Osteoblast (primary cell): Measurements from ENCODE around the gene LRRC70. TPM values are rescaled to one million over a fixed set of nuclear protein-coding genes. Genes with fewer than 3 reads are reported as not detected.

ENCODE experiments used
- DNase-seq: peaks from one replicate; pipeline ENCODE4 v3.0.0; 2011; ENCODE audit warnings: low spot score, mixed read lengths; ENCODE audit not compliant: insufficient read length; ENCODE audit errors: missing footprints
- H2AFZ ChIP-seq: 2 replicates; pipeline ENCODE4 v1.6.0; 2011; ENCODE audit warnings: mild to moderate bottlenecking, low read length
- H3K27ac ChIP-seq: 2 replicates; pipeline ENCODE4 v1.5.1; 2011; ENCODE audit warnings: mild to moderate bottlenecking, low read depth, low read length, moderate library complexity
- H3K27me3 ChIP-seq: 2 replicates; pipeline ENCODE4 v1.6.0; 2012; ENCODE audit warnings: mild to moderate bottlenecking, control low read depth, inconsistent platforms, low read length, moderate library complexity; ENCODE audit not compliant: insufficient read depth
- H3K36me3 ChIP-seq: 2 replicates; pipeline ENCODE4 v1.5.1; 2011; ENCODE audit warnings: mild to moderate bottlenecking, low read length, control low read depth, moderate library complexity; ENCODE audit not compliant: insufficient read depth
- H3K4me1 ChIP-seq: 2 replicates; pipeline ENCODE4 v1.5.1; 2011; ENCODE audit warnings: mild to moderate bottlenecking, low read length, control low read depth, moderate library complexity; ENCODE audit not compliant: insufficient read depth
- H3K4me2 ChIP-seq: 2 replicates; pipeline ENCODE4 v1.6.0; 2011; ENCODE audit warnings: mild to moderate bottlenecking, low read length; ENCODE audit not compliant: insufficient read depth
- H3K4me3 ChIP-seq: fragments of 200-600 bp; sonication (generic); 3 replicates; pipeline ENCODE4 v1.5.1; 2012; ENCODE audit warnings: mild to moderate bottlenecking, low read length, inconsistent platforms; ENCODE audit not compliant: insufficient read depth
- H3K79me2 ChIP-seq: 2 replicates; pipeline ENCODE4 v1.6.0; 2012; ENCODE audit warnings: mild to moderate bottlenecking, low read length, control low read depth, inconsistent platforms; ENCODE audit not compliant: insufficient read depth
- H3K9me3 ChIP-seq: 2 replicates; pipeline ENCODE4 v1.5.1; 2011; ENCODE audit warnings: low read depth, low read length, control low read depth
- H4K20me1 ChIP-seq: 2 replicates; pipeline ENCODE4 v1.6.0; 2012; ENCODE audit warnings: mild to moderate bottlenecking, low read length, control low read depth; ENCODE audit not compliant: insufficient read depth
- CTCF ChIP-seq: IDR thresholded peaks from 2 replicates; pipeline ENCODE4 v1.5.1; 2011; ENCODE audit warnings: mild to moderate bottlenecking, low read depth, low read length, moderate library complexity; ENCODE audit errors: extremely low read depth
- total RNA-seq: library from RNA; depleted of rRNA; stranded (reverse); fragments of >200 nt; gene quantifications from 2 replicates; pipeline ENCODE4 v1.2.3, GENCODE V29; 2012

The LRRC70 gene
- total RNA-seq, 1 donor = 1.4 TPM

GRCh38 chr5:62596096-62596495 lies 17.5 kb downstream of the LRRC70 start:
- Histone ChIP-seq H3K9me3 (no peaks in the 10 kb centered on the region), H4K20me1 (no peaks in the 10 kb centered on the region), H3K36me3 (peaks cover 2% of the 10 kb centered on the region), H3K4me1 (peaks cover 14% of the 10 kb centered on the region), H2AFZ (no peak overlapping the region), H3K79me2 (no peaks in the 10 kb centered on the region), H3K27me3 (no peaks in the 10 kb centered on the region), H3K27ac (no peak overlapping the region), H3K4me2 (no peak overlapping the region), H3K4me3 (no peak overlapping the region)
- no peak for DNase-seq
- no peak for TF ChIP-seq CTCF

GRCh38 chr5:62596691-62597090 lies 18.1 kb downstream of the LRRC70 start:
- no peak overlapping the region for H3K27ac ChIP-seq
- TF ChIP-seq CTCF = no peak
- peak; percentile 34 for DNase-seq
- H3K4me3 ChIP-seq = no peak overlapping the region
- peaks cover 14% of the 10 kb centered on the region for H3K4me1 ChIP-seq
- H4K20me1 ChIP-seq = no peaks in the 10 kb centered on the region
- H3K27me3 ChIP-seq = no peaks in the 10 kb centered on the region
- H2AFZ ChIP-seq = no peak overlapping the region
- no peak overlapping the region for H3K4me2 ChIP-seq
- H3K36me3 ChIP-seq = peaks cover 2% of the 10 kb centered on the region
- H3K9me3 ChIP-seq = no peaks in the 10 kb centered on the region
- no peaks in the 10 kb centered on the region for H3K79me2 ChIP-seq

DNA sequence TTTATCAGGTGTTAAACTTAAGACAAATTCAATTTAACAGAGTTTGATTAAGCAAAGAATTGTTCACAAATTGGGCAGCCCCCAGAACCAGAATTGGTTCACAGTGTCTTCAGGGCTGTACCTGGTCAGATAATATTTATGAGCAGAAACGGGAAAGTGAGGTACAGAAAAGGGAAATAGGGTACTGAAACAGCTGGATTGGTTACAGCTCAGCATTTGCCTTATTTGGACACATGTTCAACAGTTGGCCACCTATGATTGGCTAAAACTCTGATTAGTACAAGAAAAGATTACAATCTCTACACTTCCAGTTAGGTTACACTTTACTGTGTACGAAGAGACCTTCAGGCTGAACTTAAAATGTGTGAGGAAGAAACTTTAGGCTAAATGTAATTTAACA lies 18.7 kb downstream of the LRRC70 start:
- Histone ChIP-seq H3K4me2 (no peak overlapping the region), H3K4me3 (no peak overlapping the region), H3K36me3 (no peaks in the 10 kb centered on the region), H3K79me2 (no peaks in the 10 kb centered on the region), H2AFZ (no peak overlapping the region), H3K9me3 (no peaks in the 10 kb centered on the region), H4K20me1 (no peaks in the 10 kb centered on the region), H3K27ac (no peak overlapping the region), H3K4me1 (peaks cover 14% of the 10 kb centered on the region), H3K27me3 (no peaks in the 10 kb centered on the region)
- no peak for DNase-seq
- no peak for TF ChIP-seq CTCF

DNA sequence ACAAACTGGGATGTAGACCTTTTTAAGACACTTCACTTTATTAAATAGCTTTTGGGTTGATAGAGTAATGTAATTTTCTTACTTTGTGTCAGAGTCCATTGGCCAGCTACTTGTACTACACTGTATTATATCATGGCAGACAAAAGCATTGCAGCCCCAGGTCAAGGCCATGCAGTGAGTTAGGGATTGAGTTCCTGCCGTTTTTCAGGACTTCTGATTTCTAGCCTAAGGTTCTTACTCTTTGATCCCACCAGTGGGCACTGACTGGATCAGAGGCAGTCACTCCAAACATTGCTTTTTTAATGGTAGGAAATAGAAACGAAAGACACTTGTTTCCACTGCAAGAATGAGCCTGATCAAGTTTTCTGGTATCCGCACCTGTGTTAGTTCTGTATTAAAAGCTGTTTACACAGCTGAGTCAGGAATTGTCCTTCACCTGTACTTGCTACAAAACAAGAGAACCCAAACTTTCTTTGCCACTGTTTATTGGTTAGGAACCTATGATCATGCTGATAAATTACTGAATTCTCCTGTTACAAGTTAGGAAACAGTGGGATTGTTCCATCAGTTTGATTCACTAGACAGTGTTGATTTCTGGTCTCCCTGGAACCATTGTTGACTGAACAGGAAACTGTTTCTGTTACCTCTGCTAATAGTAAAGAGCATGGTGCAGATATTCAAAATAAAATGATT lies 22.1 kb downstream of the LRRC70 start:
- Histone ChIP-seq H3K79me2 (no peaks in the 10 kb centered on the region), H3K36me3 (no peaks in the 10 kb centered on the region), H3K9me3 (no peaks in the 10 kb centered on the region), H2AFZ (no peak overlapping the region), H3K27ac (no peak overlapping the region), H3K4me2 (no peak overlapping the region), H4K20me1 (no peaks in the 10 kb centered on the region), H3K4me1 (peaks cover 9% of the 10 kb centered on the region), H3K27me3 (no peaks in the 10 kb centered on the region), H3K4me3 (no peak overlapping the region)
- DNase-seq = no peak
- TF ChIP-seq CTCF = no peak
